ENCODE measurements around the gene PLCH2. TPM values are rescaled to one million over a fixed set of nuclear protein-coding genes. Genes with fewer than 3 reads are reported as not detected.

Gene PLCH2
- total and polyA plus RNA-seq, 2 of the 13 experiments (the other 11 are each of a cell fraction or from before 2014, with no cell fraction given): 0.15 to 0.67 TPM

DNA sequence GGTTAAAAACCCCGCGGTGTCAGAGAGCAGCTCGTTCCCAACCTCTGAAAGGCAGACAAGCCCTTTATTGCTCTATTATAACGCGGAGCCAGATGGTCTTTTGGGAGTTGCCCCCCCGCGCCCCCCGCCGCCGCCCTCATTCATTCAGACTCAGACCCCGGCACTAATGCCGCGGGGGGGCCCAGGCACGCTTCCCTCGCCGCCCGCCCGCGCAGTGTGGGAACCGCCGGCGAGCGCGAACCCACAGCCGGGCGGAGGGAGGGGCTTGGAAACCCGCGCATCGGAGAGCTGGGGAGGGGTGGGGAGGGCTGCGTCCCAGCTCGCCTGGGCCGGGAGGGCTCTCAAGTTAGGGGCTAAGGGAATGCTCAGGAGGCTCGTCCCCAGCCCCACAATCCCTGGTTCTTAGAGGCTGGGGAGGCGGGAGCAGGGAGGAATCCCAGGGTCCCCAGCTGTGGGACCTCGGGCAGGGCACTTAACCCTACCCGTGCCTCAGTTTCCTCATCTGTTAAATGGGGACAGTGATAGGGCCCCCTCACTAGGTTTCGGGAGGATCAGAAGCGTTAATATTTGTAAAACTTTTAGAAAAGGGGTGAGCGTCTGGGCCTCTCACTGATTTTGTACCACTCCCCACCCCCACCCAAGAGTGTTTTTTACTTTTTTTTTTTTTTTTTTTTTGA, 64.9 kb downstream of the PLCH2 start:
- WGBS (ENCODE audit: low lambda C conversion rate): 72% methylated on average over 15 of the region's 39 CpGs
- intact Hi-C loops (cut with micrococcal nuclease; ENCODE audit: unreplicated experiment): no loop called here
- DNase-seq (ENCODE audit: low spot score): no peak
- POLR2A ChIA-PET: no interaction called here
- no peak for ATAC-seq
- Histone ChIP-seq H3K9ac (ENCODE audit: insufficient read depth, low read depth, low read length) (no peak overlapping the region), H3K36me3 (replicated peaks in 1 of 2; ENCODE audit: control insufficient read depth in 1 of 2, insufficient read depth in 2 of 2, low read length in 2 of 2) (no peaks in the 10 kb centered on the region), H3K27me3 (ENCODE audit: control insufficient read depth in 1 of 2, insufficient read depth in 2 of 2, low read length in 2 of 2) (peaks cover 6 to 15% of the 10 kb centered on the region in 2 experiments; a peak in 3 of 5 replicates), H2AFZ (ENCODE audit: low read length) (no peak overlapping the region), H3K4me3 (replicated peaks in 1 of 3; ENCODE audit: insufficient read depth in 1 of 3, low read depth in 2 of 3, low read length in 3 of 3) (no peak overlapping the region), H4K20me1 (ENCODE audit: insufficient read depth, low read length) (no peaks in the 10 kb centered on the region), H3K4me2 (ENCODE audit: low read depth, low read length) (no peak overlapping the region), H3K79me2 (ENCODE audit: insufficient read depth, low read length) (no peaks in the 10 kb centered on the region), H3K27ac (ENCODE audit: extremely low read length, insufficient read depth, low read length) (no peak overlapping the region), H3K9me3 (ENCODE audit: low read length) (no peaks in the 10 kb centered on the region), H3K4me1 (ENCODE audit: insufficient read depth, low read length) (peaks cover 44% of the 10 kb centered on the region)
- in situ Hi-C loops (cut with HindIII; ENCODE audit: extremely low pct_ligation_motif_present, low pct_unique_long_range_greater_than_20kb): no loop called here
- no TSS peak for BruUV-seq (replicated peaks)
- CTCF ChIA-PET (ENCODE audit: low intra/inter-chr PET ratio, low total read pairs): no interaction called here
- no peak for FAIRE-seq
- TF ChIP-seq, protein P1, sequence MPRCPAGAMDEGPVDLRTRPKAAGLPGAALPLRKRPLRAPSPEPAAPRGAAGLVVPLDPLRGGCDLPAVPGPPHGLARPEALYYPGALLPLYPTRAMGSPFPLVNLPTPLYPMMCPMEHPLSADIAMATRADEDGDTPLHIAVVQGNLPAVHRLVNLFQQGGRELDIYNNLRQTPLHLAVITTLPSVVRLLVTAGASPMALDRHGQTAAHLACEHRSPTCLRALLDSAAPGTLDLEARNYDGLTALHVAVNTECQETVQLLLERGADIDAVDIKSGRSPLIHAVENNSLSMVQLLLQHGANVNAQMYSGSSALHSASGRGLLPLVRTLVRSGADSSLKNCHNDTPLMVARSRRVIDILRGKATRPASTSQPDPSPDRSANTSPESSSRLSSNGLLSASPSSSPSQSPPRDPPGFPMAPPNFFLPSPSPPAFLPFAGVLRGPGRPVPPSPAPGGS (CRISPR knock-in tag; IDR thresholded peaks at IDR 0.05): no peak
- TF ChIP-seq ZNF292 (CRISPR knock-in tag; IDR thresholded peaks at IDR 0.05; ENCODE audit: borderline replicate concordance, low read depth) (no peak), TGIF2 (CRISPR knock-in tag; IDR thresholded peaks at IDR 0.05) (no peak), ZNF260 (CRISPR knock-in tag; IDR thresholded peaks at IDR 0.05; ENCODE audit: borderline replicate concordance, low read depth) (no peak), ZZZ3 (CRISPR knock-in tag; IDR thresholded peaks at IDR 0.05; ENCODE audit: borderline replicate concordance) (no peak), ZFY (CRISPR knock-in tag; IDR thresholded peaks at IDR 0.05) (no peak), ZNF367 (CRISPR knock-in tag; IDR thresholded peaks at IDR 0.05; ENCODE audit: borderline replicate concordance) (no peak), FOXK2 (IDR thresholded peaks at IDR 0.05) (no peak), ATF7 (IDR thresholded peaks at IDR 0.05) (no peak), ATF7 (CRISPR knock-in tag; IDR thresholded peaks at IDR 0.05) (no peak), ZSCAN20 (CRISPR knock-in tag; IDR thresholded peaks at IDR 0.05; ENCODE audit: borderline replicate concordance) (no peak), CREM (IDR thresholded peaks at IDR 0.05) (no peak), CREM (CRISPR knock-in tag; IDR thresholded peaks at IDR 0.05) (no peak), CC2D1A (CRISPR knock-in tag; IDR thresholded peaks at IDR 0.05) (no peak), HDAC6 (IDR thresholded peaks at IDR 0.05; ENCODE audit: low read depth, low read length) (no peak), MATR3 (CRISPR knock-in tag; IDR thresholded peaks at IDR 0.05) (no peak), ZBTB7B (CRISPR knock-in tag; IDR thresholded peaks at IDR 0.05) (no peak), ZNF335 (CRISPR knock-in tag; IDR thresholded peaks at IDR 0.05) (no peak)
- TF ChIP-seq, protein P2, sequence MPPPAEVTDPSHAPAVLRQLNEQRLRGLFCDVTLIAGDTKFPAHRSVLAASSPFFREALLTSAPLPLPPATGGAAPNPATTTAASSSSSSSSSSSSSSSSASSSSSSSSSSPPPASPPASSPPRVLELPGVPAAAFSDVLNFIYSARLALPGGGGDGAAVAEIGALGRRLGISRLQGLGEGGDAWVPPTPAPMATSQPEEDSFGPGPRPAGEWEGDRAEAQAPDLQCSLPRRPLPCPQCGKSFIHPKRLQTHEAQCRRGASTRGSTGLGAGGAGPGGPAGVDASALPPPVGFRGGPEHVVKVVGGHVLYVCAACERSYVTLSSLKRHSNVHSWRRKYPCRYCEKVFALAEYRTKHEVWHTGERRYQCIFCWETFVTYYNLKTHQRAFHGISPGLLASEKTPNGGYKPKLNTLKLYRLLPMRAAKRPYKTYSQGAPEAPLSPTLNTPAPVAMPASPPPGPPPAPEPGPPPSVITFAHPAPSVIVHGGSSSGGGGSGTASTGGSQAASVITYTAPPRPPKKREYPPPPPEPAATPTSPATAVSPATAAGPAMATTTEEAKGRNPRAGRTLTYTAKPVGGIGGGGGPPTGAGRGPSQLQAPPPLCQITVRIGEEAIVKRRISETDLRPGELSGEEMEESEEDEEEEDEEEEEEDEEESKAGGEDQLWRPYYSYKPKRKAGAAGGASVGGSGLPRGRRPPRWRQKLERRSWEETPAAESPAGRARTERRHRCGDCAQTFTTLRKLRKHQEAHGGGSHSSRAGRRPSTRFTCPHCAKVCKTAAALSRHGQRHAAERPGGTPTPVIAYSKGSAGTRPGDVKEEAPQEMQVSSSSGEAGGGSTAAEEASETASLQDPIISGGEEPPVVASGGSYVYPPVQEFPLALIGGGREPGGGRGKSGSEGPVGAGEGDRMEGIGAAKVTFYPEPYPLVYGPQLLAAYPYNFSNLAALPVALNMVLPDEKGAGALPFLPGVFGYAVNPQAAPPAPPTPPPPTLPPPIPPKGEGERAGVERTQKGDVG (CRISPR knock-in tag; IDR thresholded peaks at IDR 0.05; ENCODE audit: borderline replicate concordance): no peak
- TF ChIP-seq, protein P3, sequence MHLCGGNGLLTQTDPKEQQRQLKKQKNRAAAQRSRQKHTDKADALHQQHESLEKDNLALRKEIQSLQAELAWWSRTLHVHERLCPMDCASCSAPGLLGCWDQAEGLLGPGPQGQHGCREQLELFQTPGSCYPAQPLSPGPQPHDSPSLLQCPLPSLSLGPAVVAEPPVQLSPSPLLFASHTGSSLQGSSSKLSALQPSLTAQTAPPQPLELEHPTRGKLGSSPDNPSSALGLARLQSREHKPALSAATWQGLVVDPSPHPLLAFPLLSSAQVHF (CRISPR knock-in tag; IDR thresholded peaks at IDR 0.05): no peak
- TF ChIP-seq, protein P4, sequence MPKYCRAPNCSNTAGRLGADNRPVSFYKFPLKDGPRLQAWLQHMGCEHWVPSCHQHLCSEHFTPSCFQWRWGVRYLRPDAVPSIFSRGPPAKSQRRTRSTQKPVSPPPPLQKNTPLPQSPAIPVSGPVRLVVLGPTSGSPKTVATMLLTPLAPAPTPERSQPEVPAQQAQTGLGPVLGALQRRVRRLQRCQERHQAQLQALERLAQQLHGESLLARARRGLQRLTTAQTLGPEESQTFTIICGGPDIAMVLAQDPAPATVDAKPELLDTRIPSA (CRISPR knock-in tag; IDR thresholded peaks at IDR 0.05; ENCODE audit: borderline replicate concordance): no peak

Measured in HepG2 (cell line).